Panc1 (cell line): Measurements from ENCODE around the gene NFRKB. TPM values are rescaled to one million over a fixed set of nuclear protein-coding genes. Genes with fewer than 3 reads are reported as not detected.

Source experiments
- ATAC-seq: fragments of 200-7000 bp; cut with Tn5 transposase; 2 replicates; pipeline ENCODE4 v1.9.1; 2020; ENCODE audit warnings: mild to moderate bottlenecking, moderate library complexity
- Bru-seq: library from RNA; stranded (reverse); fragments of 400-500 nt; gene quantifications from one replicate; lab custom pipeline; 2021; lab: Mats Ljungman, UMichigan
- BruChase-seq, 2 experiments: library from RNA; stranded (reverse); fragments of 400-500 nt; gene quantifications; one replicate each; lab custom pipeline; 2021; lab: Mats Ljungman, UMichigan
- BruUV-seq: library from RNA; stranded (reverse); fragments of 400-500 nt; replicated peaks from 2 replicates; lab custom pipeline; 2021; lab: Mats Ljungman, UMichigan
- CTCF ChIA-PET: fragments of 300-600 bp; sonication (Branson Sonifier 250); formaldehyde crosslinking; loops from one replicate; lab custom pipeline; 2022; ENCODE audit warnings: antibody characterized with exemption; lab: Charles Lee
- POLR2A ChIA-PET: fragments of 300-600 bp; sonication (Branson Sonifier 250); formaldehyde crosslinking; loops from one replicate; lab custom pipeline; 2022; ENCODE audit warnings: antibody characterized with exemption; lab: Charles Lee
- DNase-seq: peaks from one replicate; pipeline ENCODE4 v3.0.0-alpha.2; 2010; ENCODE audit warnings: low read depth, low spot score
- H3K27ac ChIP-seq: 2 replicates; pipeline ENCODE4 v1.5.1; 2011; ENCODE audit warnings: mild to moderate bottlenecking, low read length, inconsistent platforms
- H3K27me3 ChIP-seq: fragments of 200-500 bp; sonication (Bioruptor generic); 2 replicates; pipeline ENCODE4 v1.6.0; 2014; ENCODE audit warnings: low read length, inconsistent platforms; ENCODE audit not compliant: control insufficient read depth, insufficient read depth
- H3K36me3 ChIP-seq: fragments of 200-500 bp; sonication (Bioruptor generic); 2 replicates; pipeline ENCODE4 v1.5.1; 2014; ENCODE audit warnings: inconsistent platforms, mild to moderate bottlenecking, low read length, moderate library complexity; ENCODE audit not compliant: control insufficient read depth, insufficient read depth
- H3K4me1 ChIP-seq: 2 replicates; pipeline ENCODE4 v1.5.1; 2011; ENCODE audit warnings: inconsistent platforms, mild to moderate bottlenecking, low read length, moderate library complexity; ENCODE audit not compliant: control insufficient read depth, insufficient read depth
- H3K4me3 ChIP-seq, 2 experiments: 2 replicates each; pipeline ENCODE4 v1.5.1; 2011 to 2012; ENCODE audit warnings: low read depth in 2 of 2, low read length in 2 of 2, mild to moderate bottlenecking in 2 of 2, inconsistent platforms in 1 of 2, moderate library complexity in 1 of 2
- H3K9me3 ChIP-seq: fragments of 200-500 bp; sonication (Bioruptor generic); 2 replicates; pipeline ENCODE4 v1.5.1; 2014; ENCODE audit warnings: low read depth, mild to moderate bottlenecking, inconsistent platforms, low read length, moderate library complexity; ENCODE audit not compliant: control insufficient read depth, insufficient read depth
- POLR2AphosphoS5 ChIP-seq: IDR thresholded peaks from 2 replicates; pipeline ENCODE4 v1.6.1; 2012; ENCODE audit warnings: mild to moderate bottlenecking, low read depth, low read length, moderate library complexity
- SIN3A ChIP-seq: IDR thresholded peaks from 2 replicates; pipeline ENCODE4 v1.6.1; 2012; ENCODE audit warnings: low read depth, mild to moderate bottlenecking, low read length, moderate library complexity, borderline replicate concordance; ENCODE audit not compliant: insufficient read depth
- TCF7L2 ChIP-seq: IDR thresholded peaks from 2 replicates; pipeline ENCODE4 v1.6.1; 2011; ENCODE audit warnings: mild to moderate bottlenecking, low read depth, low read length, inconsistent platforms
- in situ Hi-C: cut with HindIII; loops from 2 replicates; pipeline ENCODE4 v1.10.0; 2016; ENCODE audit warnings: low sequenced_read_pairs, low pct_unique_long_range_greater_than_20kb
- intact Hi-C: fragments of 100-400 bp; cut with micrococcal nuclease; formaldehyde crosslinking; loops from one replicate; pipeline ENCODE4 v1.10.0; 2022; ENCODE audit not compliant: unreplicated experiment
- long read RNA-seq: library from polyadenylated mRNA; unstranded; transcript quantifications from one replicate; pipeline ENCODE4 v2.0.0, GENCODE V29; 2021; ENCODE audit not compliant: unreplicated experiment
- polyA plus RNA-seq: library from polyadenylated mRNA; unstranded; fragments of >200 nt; gene quantifications from one replicate; pipeline ENCODE4 v1.2.1, GENCODE V29; 2012; ENCODE audit warnings: missing spikeins; ENCODE audit not compliant: insufficient read length
- total RNA-seq: library from RNA; stranded (reverse); gene quantifications from one replicate; pipeline ENCODE4 v1.2.1, GENCODE V29; 2021; ENCODE audit not compliant: unreplicated experiment
- TF ChIP-seq, protein P1 (sequence below), 2 experiments: IDR thresholded peaks; 2 replicates each; pipeline ENCODE4 v1.6.1; 2011 to 2012; ENCODE audit warnings: low read depth in 2 of 2, control low read depth in 1 of 2, low read length in 1 of 2, mild to moderate bottlenecking in 1 of 2, moderate library complexity in 1 of 2; ENCODE audit not compliant: insufficient read depth in 1 of 2

Gene NFRKB
- total RNA-seq (58.8 TPM), Bru-seq, nascent RNA (percentile 87 among the genes with signal in this experiment), BruChase-seq, experiment 1, labeled RNA remaining after a 2-hour chase (percentile 90 among the genes with signal in this experiment), BruChase-seq, experiment 2, labeled RNA remaining after a 6-hour chase (percentile 88 among the genes with signal in this experiment)
- 33.7 TPM for polyA plus RNA-seq
- long read RNA-seq, partial matches to known transcripts: 44 of 121 reads
- long read RNA-seq, other reads (novel, unspliced or antisense): 77 of 121 reads

- ChIA-PET POLR2A (interaction anchor here (0.6 kb wide), 1 partner anchor 34 kb away, joined by 3 read pairs; no protein-coding TSS in a partner anchor), CTCF (interaction anchor here (1.1 kb wide), 1 partner anchor 237 kb away, joined by 3 read pairs; no protein-coding TSS in a partner anchor)
- DNase-seq: no peak
- Histone ChIP-seq H3K27ac (peak within 1 kb of the TSS; percentile 86), H3K4me1 (peaks cover 14% of the 10 kb centered on the region), H3K9me3 (no peaks in the 10 kb centered on the region), H3K4me3 (peak within 1 kb of the TSS; percentile 81 to 98), H3K27me3 (no peaks in the 10 kb centered on the region), H3K36me3 (peaks cover 15% of the 10 kb centered on the region)
- TF ChIP-seq, protein P1, sequence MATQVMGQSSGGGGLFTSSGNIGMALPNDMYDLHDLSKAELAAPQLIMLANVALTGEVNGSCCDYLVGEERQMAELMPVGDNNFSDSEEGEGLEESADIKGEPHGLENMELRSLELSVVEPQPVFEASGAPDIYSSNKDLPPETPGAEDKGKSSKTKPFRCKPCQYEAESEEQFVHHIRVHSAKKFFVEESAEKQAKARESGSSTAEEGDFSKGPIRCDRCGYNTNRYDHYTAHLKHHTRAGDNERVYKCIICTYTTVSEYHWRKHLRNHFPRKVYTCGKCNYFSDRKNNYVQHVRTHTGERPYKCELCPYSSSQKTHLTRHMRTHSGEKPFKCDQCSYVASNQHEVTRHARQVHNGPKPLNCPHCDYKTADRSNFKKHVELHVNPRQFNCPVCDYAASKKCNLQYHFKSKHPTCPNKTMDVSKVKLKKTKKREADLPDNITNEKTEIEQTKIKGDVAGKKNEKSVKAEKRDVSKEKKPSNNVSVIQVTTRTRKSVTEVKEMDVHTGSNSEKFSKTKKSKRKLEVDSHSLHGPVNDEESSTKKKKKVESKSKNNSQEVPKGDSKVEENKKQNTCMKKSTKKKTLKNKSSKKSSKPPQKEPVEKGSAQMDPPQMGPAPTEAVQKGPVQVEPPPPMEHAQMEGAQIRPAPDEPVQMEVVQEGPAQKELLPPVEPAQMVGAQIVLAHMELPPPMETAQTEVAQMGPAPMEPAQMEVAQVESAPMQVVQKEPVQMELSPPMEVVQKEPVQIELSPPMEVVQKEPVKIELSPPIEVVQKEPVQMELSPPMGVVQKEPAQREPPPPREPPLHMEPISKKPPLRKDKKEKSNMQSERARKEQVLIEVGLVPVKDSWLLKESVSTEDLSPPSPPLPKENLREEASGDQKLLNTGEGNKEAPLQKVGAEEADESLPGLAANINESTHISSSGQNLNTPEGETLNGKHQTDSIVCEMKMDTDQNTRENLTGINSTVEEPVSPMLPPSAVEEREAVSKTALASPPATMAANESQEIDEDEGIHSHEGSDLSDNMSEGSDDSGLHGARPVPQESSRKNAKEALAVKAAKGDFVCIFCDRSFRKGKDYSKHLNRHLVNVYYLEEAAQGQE (IDR thresholded peaks at IDR 0.05; ENCODE audit: insufficient read depth in 1 of 2, low read depth in 2 of 2, low read length in 1 of 2): no peak
- TF ChIP-seq SIN3A: 0 out of 2 replicates have a peak, but pooled peaks have one; percentile 9
- TF ChIP-seq TCF7L2: no peak
- TF ChIP-seq POLR2AphosphoS5: peak; percentile 88
- intact Hi-C loops (no loop called here), in situ Hi-C loops (no loop called here)
- BruUV-seq: no TSS peak
- ATAC-seq: peak; percentile 98
Observed at GRCh38 chr11:129895126-129896041, at the start of gene NFRKB. Gene NFRKB, minus strand, starts transcription at chr11:129895578. Its CDS starts 2,729 bp downstream, at chr11:129892849.

- Histone ChIP-seq H3K4me3 (no peak overlapping the region), H3K27me3 (no peaks in the 10 kb centered on the region), H3K36me3 (no peaks in the 10 kb centered on the region), H3K9me3 (no peaks in the 10 kb centered on the region), H3K4me1 (no peaks in the 10 kb centered on the region), H3K27ac (no peak overlapping the region)
- in situ Hi-C loops: no loop called here
- ChIA-PET POLR2A (no interaction called here), CTCF (no interaction called here)
- no peak for TF ChIP-seq SIN3A
- TF ChIP-seq, protein P1 (IDR thresholded peaks at IDR 0.05; ENCODE audit: insufficient read depth in 1 of 2, low read depth in 2 of 2, low read length in 1 of 2): no peak
- ATAC-seq: no peak
- intact Hi-C loops: no loop called here
- DNase-seq: no peak
- BruUV-seq: no TSS peak
Observed at GRCh38 chr11:129944696-129945095, 49.3 kb upstream of the NFRKB start.
